PFSK-1 (cell line): ENCODE results near the gene EXOC1.

ENCODE experiments used
- FOXP2 ChIP-seq: optimal IDR thresholded peaks from 2 replicates; pipeline ENCODE3; 2011; ENCODE audit warnings: borderline replicate concordance, control low read depth, inconsistent platforms; ENCODE audit not compliant: insufficient read depth; ENCODE audit errors: extremely low read length, extremely low read depth
- POLR2AphosphoS5 ChIP-seq: IDR thresholded peaks from 2 replicates; pipeline ENCODE4 v1.6.1; 2012; ENCODE audit warnings: low read depth, mild to moderate bottlenecking, control low read depth, low read length, moderate library complexity
- REST ChIP-seq, 2 experiments: IDR thresholded peaks; 2 replicates each; pipeline versions ENCODE4 v1.6.1 to v1.8.0; 2011 to 2012; ENCODE audit warnings: low read depth in 2 of 2, low read length in 2 of 2, control low read depth in 1 of 2, inconsistent platforms in 1 of 2, mild to moderate bottlenecking in 1 of 2, moderate library complexity in 1 of 2; ENCODE audit not compliant: insufficient read depth in 1 of 2
- SIN3A ChIP-seq: IDR thresholded peaks from 2 replicates; pipeline ENCODE4 v1.6.1; 2012; ENCODE audit warnings: mild to moderate bottlenecking, low read length, moderate library complexity, borderline replicate concordance; ENCODE audit not compliant: insufficient read depth
- TAF1 ChIP-seq: IDR thresholded peaks from 2 replicates; pipeline ENCODE4 v1.6.1; 2012; ENCODE audit warnings: low read length, control low read depth, borderline replicate concordance; ENCODE audit not compliant: insufficient read depth

The EXOC1 gene

DNA sequence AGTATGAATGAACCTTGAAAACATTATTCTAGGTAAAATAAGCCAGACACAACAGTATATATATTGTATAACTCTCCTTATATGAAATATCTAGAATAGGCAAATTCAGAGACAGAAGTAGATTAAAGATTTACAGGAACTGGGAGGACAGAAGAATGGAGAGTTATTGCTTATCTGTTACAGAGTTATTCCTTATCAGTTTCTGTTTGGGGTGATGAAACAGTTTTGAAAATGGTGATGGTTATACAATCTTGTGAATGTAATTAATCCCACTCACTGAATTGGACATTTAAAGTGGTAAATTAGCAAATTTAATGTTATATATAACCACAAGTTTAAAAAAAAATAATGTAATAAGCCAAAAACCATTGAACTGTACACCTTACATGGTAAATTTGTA, 14.5 kb upstream of the EXOC1 start:
- TF ChIP-seq SIN3A (no peak), TAF1 (no peak), POLR2AphosphoS5 (no peak), REST (IDR thresholded peaks at IDR 0.05; ENCODE audit: insufficient read depth in 1 of 2, low read depth in 2 of 2, low read length in 2 of 2) (no peak), FOXP2 (no peak)

DNA sequence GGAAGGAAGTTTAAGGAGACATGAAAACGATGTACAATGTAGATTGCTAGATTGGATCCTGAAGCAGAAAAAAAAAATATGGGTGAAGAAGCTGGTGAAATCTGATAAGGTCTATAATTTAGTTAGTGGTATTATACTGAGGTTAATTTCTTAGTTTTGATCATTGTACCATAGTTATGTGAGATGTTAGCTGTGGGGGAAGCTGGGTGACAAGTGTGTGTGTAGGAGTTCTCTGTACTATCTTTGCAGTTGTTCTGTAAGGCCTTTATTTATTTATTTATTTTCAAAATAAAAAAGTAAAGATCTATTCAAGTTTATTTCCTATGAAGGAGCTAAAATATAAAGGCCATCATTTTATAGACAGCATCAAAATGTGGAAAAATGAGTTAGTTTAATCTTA, 12.5 kb upstream of the EXOC1 start:
- TF ChIP-seq POLR2AphosphoS5, result no peak
- TF ChIP-seq SIN3A, result no peak
- TF ChIP-seq REST (IDR thresholded peaks at IDR 0.05; ENCODE audit: insufficient read depth in 1 of 2, low read depth in 2 of 2, low read length in 2 of 2), result no peak
- no peak for TF ChIP-seq TAF1
- TF ChIP-seq FOXP2, result no peak

- TF ChIP-seq POLR2AphosphoS5 (no peak), SIN3A (no peak), REST (IDR thresholded peaks at IDR 0.05; ENCODE audit: insufficient read depth in 1 of 2, low read depth in 2 of 2, low read length in 2 of 2) (no peak), FOXP2 (no peak), TAF1 (no peak)
These were observed 3.7 kb upstream of the EXOC1 start for GRCh38 chr4:55849724-55850123.

DNA sequence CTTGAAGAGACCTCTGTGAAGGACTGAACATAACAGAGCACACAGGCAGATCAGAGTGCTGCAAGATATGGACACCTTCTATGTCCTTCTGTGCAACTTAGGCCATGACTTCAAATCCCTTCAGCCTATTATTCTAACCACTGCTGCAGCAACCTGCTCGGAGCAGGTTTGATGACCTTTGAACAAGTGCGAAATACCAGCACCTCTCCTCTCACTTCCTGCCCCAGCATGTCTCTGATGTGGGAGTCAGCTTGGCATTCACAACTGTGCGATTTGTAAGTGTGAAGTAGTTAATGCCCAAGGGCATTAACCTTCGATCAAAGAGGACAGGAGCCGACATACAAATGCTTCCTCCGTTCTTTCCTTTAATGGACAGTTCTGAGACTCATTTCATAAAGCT, 1.6 kb upstream of the EXOC1 start:
- TF ChIP-seq TAF1 (no peak), REST (IDR thresholded peaks at IDR 0.05; ENCODE audit: insufficient read depth in 1 of 2, low read depth in 2 of 2, low read length in 2 of 2) (no peak), POLR2AphosphoS5 (no peak), SIN3A (no peak), FOXP2 (no peak)

- TF ChIP-seq POLR2AphosphoS5 (no peak), FOXP2 (no peak), TAF1 (no peak), REST (IDR thresholded peaks at IDR 0.05; ENCODE audit: insufficient read depth in 1 of 2, low read depth in 2 of 2, low read length in 2 of 2) (no peak), SIN3A (no peak)
These were observed 681 bp downstream of the EXOC1 start for GRCh38 chr4:55854129-55854528.
